SK-N-SH (cell line): ENCODE measurements around the gene NECAB2. TPM values are rescaled to one million over a fixed set of nuclear protein-coding genes. Genes with fewer than 3 reads are reported as not detected.

Experiments used
- CTCF ChIA-PET: fragments of 300-600, 350-600 bp; formaldehyde crosslinking; extraction: SDS; loops from one replicate; lab custom pipeline; 2021; lab: Yijun Ruan, JAX
- POLR2A ChIA-PET: fragments of 350-600 bp; sonication (Branson Sonifier 250); formaldehyde crosslinking; extraction: SDS; loops from one replicate; lab custom pipeline; 2020; ENCODE audit warnings: antibody characterized with exemption, inconsistent platforms; lab: Yijun Ruan, JAX
- DNase-seq: peaks from one replicate; pipeline ENCODE4 v3.0.0; 2012
- H2AFZ ChIP-seq: fragments of 200-600 bp; sonication (generic); 2 replicates; pipeline ENCODE4 v1.8.1; 2016; ENCODE audit warnings: antibody characterized with exemption, mild to moderate bottlenecking, low read depth
- H3F3A ChIP-seq: fragments of 200-600 bp; sonication (generic); replicated peaks from 2 replicates; pipeline ENCODE3; 2016; ENCODE audit warnings: antibody characterized with exemption, mild to moderate bottlenecking; ENCODE audit not compliant: insufficient read depth
- H3K27ac ChIP-seq, 2 experiments: fragments of 200-500 bp in 1 of 2; fragments of 200-600 bp in 1 of 2; sonication (Bioruptor generic) in 1 of 2; sonication (generic), shearing (Covaris generic) in 1 of 2; 2 replicates each; pipeline versions ENCODE4 v1.5.1 to v1.6.1; 2014 to 2016; ENCODE audit warnings: low read depth in 2 of 2, inconsistent platforms in 1 of 2, low read length in 1 of 2, mild to moderate bottlenecking in 1 of 2, mixed read lengths in 1 of 2
- H3K27me3 ChIP-seq: fragments of 200-600 bp; sonication (generic), shearing (Covaris generic); 2 replicates; pipeline ENCODE4 v1.6.1; 2016; ENCODE audit warnings: mixed run types; ENCODE audit not compliant: insufficient read depth
- H3K36me3 ChIP-seq, 2 experiments: fragments of 200-500 bp in 1 of 2; fragments of 200-600 bp in 1 of 2; sonication (Bioruptor generic) in 1 of 2; sonication (generic) in 1 of 2; replicated peaks in 1 of 2; 2 replicates each; pipeline versions ENCODE3 to v1.5.1; 2014 to 2016; ENCODE audit warnings: low read length in 1 of 2, mild to moderate bottlenecking in 1 of 2; ENCODE audit not compliant: insufficient read depth in 2 of 2, control insufficient read depth in 1 of 2
- H3K4me1 ChIP-seq, 2 experiments: fragments of 200-500 bp in 1 of 2; fragments of 200-600 bp in 1 of 2; sonication (Bioruptor generic) in 1 of 2; sonication (generic), shearing (Covaris generic) in 1 of 2; 2 replicates each; pipeline versions ENCODE4 v1.5.1 to v1.6.1; 2014 to 2016; ENCODE audit warnings: low read depth in 1 of 2, low read length in 1 of 2, mixed run types in 1 of 2; ENCODE audit not compliant: insufficient read depth in 2 of 2, control insufficient read depth in 1 of 2
- H3K4me2 ChIP-seq: fragments of 200-600 bp; sonication (generic), shearing (Covaris generic); 2 replicates; pipeline ENCODE4 v1.6.1; 2017; ENCODE audit warnings: mixed run types
- H3K4me3 ChIP-seq, 2 experiments: fragments of 200-500 bp in 1 of 2; fragments of 200-600 bp in 1 of 2; sonication (Bioruptor generic) in 1 of 2; sonication (generic), shearing (Covaris generic) in 1 of 2; 2 replicates each; pipeline versions ENCODE4 v1.5.1 to v1.8.1; 2014 to 2016; ENCODE audit warnings: low read depth in 2 of 2, inconsistent platforms in 1 of 2, low read length in 1 of 2, mild to moderate bottlenecking in 1 of 2, mixed read lengths in 1 of 2, moderate library complexity in 1 of 2
- H3K79me2 ChIP-seq: fragments of 200-600 bp; sonication (generic); 2 replicates; pipeline ENCODE4 v1.8.1; 2017; ENCODE audit warnings: mild to moderate bottlenecking; ENCODE audit not compliant: insufficient read depth
- H3K9ac ChIP-seq: fragments of 200-600 bp; sonication (generic); 2 replicates; pipeline ENCODE4 v1.6.1; 2017; ENCODE audit warnings: mixed run types
- H3K9me2 ChIP-seq: fragments of 200-600 bp; sonication (generic); 2 replicates; pipeline ENCODE4 v1.6.1; 2017; ENCODE audit warnings: mixed run types
- H3K9me3 ChIP-seq: fragments of 200-600 bp; sonication (generic); 2 replicates; pipeline ENCODE4 v1.6.1; 2017; ENCODE audit warnings: mixed run types, mild to moderate bottlenecking, moderate library complexity
- H4K20me1 ChIP-seq: fragments of 200-600 bp; sonication (generic); 2 replicates; pipeline ENCODE4 v1.6.1; 2017; ENCODE audit warnings: mild to moderate bottlenecking, mixed run types; ENCODE audit not compliant: insufficient read depth
- CHD2 ChIP-seq: fragments of 150-350 bp; IDR thresholded peaks from 2 replicates; pipeline ENCODE4 v1.6.1; 2018; ENCODE audit warnings: low read length; ENCODE audit not compliant: partially characterized antibody
- CTCF ChIP-seq: fragments of 200-600 bp; sonication (generic); IDR thresholded peaks from 2 replicates; pipeline ENCODE4 v1.6.1; 2017; ENCODE audit warnings: antibody characterized with exemption, mild to moderate bottlenecking, moderate library complexity
- EZH2phosphoT487 ChIP-seq: fragments of 200-600 bp; sonication (generic); IDR thresholded peaks from 2 replicates; pipeline ENCODE4 v1.6.1; 2017; ENCODE audit warnings: low read depth, mixed run types, mild to moderate bottlenecking, antibody characterized with exemption, moderate library complexity, borderline replicate concordance
- FOSL2 ChIP-seq: IDR thresholded peaks from 2 replicates; pipeline ENCODE4 v1.4.0; 2012; ENCODE audit warnings: low read depth, mild to moderate bottlenecking, moderate library complexity, borderline replicate concordance
- FOXJ3 ChIP-seq: sonication (generic); formaldehyde crosslinking; IDR thresholded peaks from 2 replicates; pipeline ENCODE4 v1.5.1; 2020; ENCODE audit warnings: mild to moderate bottlenecking, missing genetic modification reagents
- GABPA ChIP-seq: IDR thresholded peaks from 2 replicates; pipeline ENCODE4 v1.4.0; 2012; ENCODE audit warnings: low read depth, mild to moderate bottlenecking
- GATA2 ChIP-seq: sonication (generic); formaldehyde crosslinking; IDR thresholded peaks from 2 replicates; pipeline ENCODE4 v1.5.0; 2020; ENCODE audit warnings: mild to moderate bottlenecking, missing genetic modification reagents
- JUND ChIP-seq: IDR thresholded peaks from 2 replicates; pipeline ENCODE4 v1.4.0; 2012
- MEF2A ChIP-seq: IDR thresholded peaks from 2 replicates; pipeline ENCODE4 v1.4.0; 2012; ENCODE audit warnings: low read depth, borderline replicate concordance
- MXI1 ChIP-seq: IDR thresholded peaks from 2 replicates; pipeline ENCODE4 v1.6.1; 2012; ENCODE audit warnings: mild to moderate bottlenecking, low read depth, low read length, improper control_type of control experiment
- PBX3 ChIP-seq: IDR thresholded peaks from 2 replicates; pipeline ENCODE4; 2012
- POLR2AphosphoS5 ChIP-seq: IDR thresholded peaks from 2 replicates; pipeline ENCODE4 v1.6.1; 2012; ENCODE audit warnings: low read depth, low read length
- RAD21 ChIP-seq: IDR thresholded peaks from 2 replicates; pipeline ENCODE4 v1.6.1; 2012; ENCODE audit warnings: mild to moderate bottlenecking, low read length
- RCOR1 ChIP-seq: fragments of 150-350 bp; IDR thresholded peaks from 2 replicates; pipeline ENCODE4 v1.6.1; 2017; ENCODE audit warnings: antibody characterized with exemption, low read length
- RFX5 ChIP-seq: IDR thresholded peaks from 2 replicates; pipeline ENCODE4 v1.6.1; 2012; ENCODE audit warnings: mild to moderate bottlenecking, improper control_type of control experiment, low read length
- SMC3 ChIP-seq: IDR thresholded peaks from 2 replicates; pipeline ENCODE4 v1.6.1; 2012; ENCODE audit warnings: low read depth, low read length, improper control_type of control experiment
- TAF1 ChIP-seq: IDR thresholded peaks from 2 replicates; pipeline ENCODE4 v1.6.1; 2012; ENCODE audit warnings: low read depth, mild to moderate bottlenecking, low read length, moderate library complexity, borderline replicate concordance
- TCF12 ChIP-seq: IDR thresholded peaks from 2 replicates; pipeline ENCODE4 v1.4.0; 2012
- ZBTB33 ChIP-seq: IDR thresholded peaks from 2 replicates; pipeline ENCODE4 v1.4.0; 2012; ENCODE audit warnings: low read depth, borderline replicate concordance
- WGBS: methylation state at CpG from one replicate; pipeline ENCODE4 v1.1.6; 2017; ENCODE audit warnings: low lambda C conversion rate; 5-methylcytosine and 5-hydroxymethylcytosine counted together
- polyA plus RNA-seq, 3 experiments: library from polyadenylated mRNA; depleted of rRNA; stranded (reverse); fragments of >200 nt; gene quantifications; 2 replicates each; pipeline ENCODE4 v1.2.3, GENCODE V29; 2012

The NECAB2 gene
- polyA plus RNA-seq, 1 of the 3 experiments (the other 2 are of a cell fraction): 0.58 TPM

- TF ChIP-seq GATA2: no peak
- peak; percentile 36; the same call in 1 of the 2 replicates for TF ChIP-seq JUND
- TF ChIP-seq TCF12: peak; percentile 33; the same call in 1 of the 2 replicates
- peak; percentile 67 for TF ChIP-seq FOSL2
- CTCF ChIA-PET: interaction anchor here (1.1 kb wide), 1 partner anchor 38 kb away, joined by 3 read pairs; no protein-coding TSS in a partner anchor
- Histone ChIP-seq H3K27me3 (no peaks in the 10 kb centered on the region), H3K27ac (0 out of 4 replicates have a peak overlapping the region, but pooled peaks of 1 of the 2 experiments have one; percentile 23), H3K9me3 (no peaks in the 10 kb centered on the region), H4K20me1 (no peaks in the 10 kb centered on the region), H3K79me2 (no peaks in the 10 kb centered on the region), H3K36me3 (no peaks in the 10 kb centered on the region), H2AFZ (no peak overlapping the region), H3K9me2 (no peaks in the 10 kb centered on the region), H3K4me3 (no peak overlapping the region), H3K4me1 (no peaks in the 10 kb centered on the region), H3F3A (no peaks in the 10 kb centered on the region), H3K4me2 (no peak overlapping the region), H3K9ac (no peak overlapping the region)
- POLR2A ChIA-PET: no interaction called here
- DNase-seq: no peak
- 46% methylated on average over 6 of the region's 9 CpGs for WGBS
These were observed 56.8 kb downstream of the NECAB2 start for GRCh38 chr16:84024854-84025253.

GRCh38 chr16:84026606-84027005 is 58.6 kb downstream of the NECAB2 start:
- Histone ChIP-seq H3K9me3 (no peaks in the 10 kb centered on the region), H3K36me3 (no peaks in the 10 kb centered on the region), H4K20me1 (no peaks in the 10 kb centered on the region), H3K79me2 (no peaks in the 10 kb centered on the region), H3K27ac (no peak overlapping the region), H3K27me3 (no peaks in the 10 kb centered on the region), H3F3A (no peaks in the 10 kb centered on the region), H3K9me2 (no peaks in the 10 kb centered on the region), H3K4me1 (no peaks in the 10 kb centered on the region), H2AFZ (no peak overlapping the region), H3K4me3 (no peak overlapping the region), H3K4me2 (no peak overlapping the region), H3K9ac (no peak overlapping the region)
- TF ChIP-seq JUND (no peak), MEF2A (no peak), CTCF (no peak), MXI1 (no peak), POLR2AphosphoS5 (no peak), ZBTB33 (no peak), EZH2phosphoT487 (no peak), CHD2 (no peak), RCOR1 (no peak), SMC3 (no peak), RAD21 (no peak), PBX3 (no peak), GATA2 (no peak), RFX5 (no peak), GABPA (no peak), TCF12 (no peak), TAF1 (no peak), FOSL2 (no peak), FOXJ3 (CRISPR knock-in tag) (no peak)
- no peak for DNase-seq
- WGBS: 78% methylated on average over 10 of the region's 10 CpGs
- ChIA-PET POLR2A (no interaction called here), CTCF (interaction anchor here (1.4 kb wide), 1 partner anchor 38 kb away, joined by 3 read pairs; no protein-coding TSS in a partner anchor)
